Urinary bladder (tissue), 4 donors: ENCODE data around the gene ANTXR1. TPM values are rescaled to one million over a fixed set of nuclear protein-coding genes. Genes with fewer than 3 reads are reported as not detected.

Experiments used
- DNase-seq: peaks from one replicate; pipeline ENCODE4 v3.0.0-alpha.2; 2015; ENCODE audit errors: extremely low spot score
- H3K27ac ChIP-seq: one replicate; pipeline ENCODE4 v1.5.1; 2013; ENCODE audit warnings: low read depth, mild to moderate bottlenecking, moderate library complexity
- H3K36me3 ChIP-seq: one replicate; pipeline ENCODE4 v1.6.1; 2013; ENCODE audit warnings: mild to moderate bottlenecking, moderate library complexity; ENCODE audit not compliant: insufficient read depth
- H3K4me1 ChIP-seq: one replicate; pipeline ENCODE4 v1.6.1; 2013; ENCODE audit warnings: mild to moderate bottlenecking, moderate library complexity; ENCODE audit not compliant: insufficient read depth
- H3K4me3 ChIP-seq: one replicate; pipeline ENCODE4 v1.5.1; 2013; ENCODE audit warnings: low read depth, low read length
- WGBS: extraction: QIAGEN DNeasy Blood & Tissue Kit; methylation state at CpG from one replicate; pipeline ENCODE4 v1.1.7; 2013; 5-methylcytosine and 5-hydroxymethylcytosine counted together
- polyA plus RNA-seq: library from polyadenylated mRNA; stranded (reverse); fragments of 200-250 nt; gene quantifications from one replicate; pipeline ENCODE4 v1.2.3, GENCODE V29; 2013
- total RNA-seq: library from RNA; depleted of rRNA; stranded (reverse); fragments of >200 nt; gene quantifications from one replicate; pipeline ENCODE4 v1.2.3, GENCODE V29; 2014
- donor health status: healthy with polysubstance abuse.
- donor health status: healthy.

Gene ANTXR1
- total and polyA plus RNA-seq, 2 donors: 53.0 to 138 TPM

- WGBS: 67% methylated on average over 1 of the region's 1 CpG
- no peak for DNase-seq
- H3K4me3 ChIP-seq: no peak overlapping the region
- H3K36me3 ChIP-seq: no peaks in the 10 kb centered on the region
- H3K4me1 ChIP-seq: no peaks in the 10 kb centered on the region
- peak overlapping the region; percentile 18 for H3K27ac ChIP-seq
These were observed 20.6 kb downstream of the ANTXR1 start for GRCh38 chr2:69033461-69034095.

GRCh38 chr2:69034122-69034521 lies 21.1 kb downstream of the ANTXR1 start:
- H3K36me3 ChIP-seq: no peaks in the 10 kb centered on the region
- no peak for DNase-seq
- H3K4me3 ChIP-seq: no peak overlapping the region
- H3K27ac ChIP-seq: no peak overlapping the region
- H3K4me1 ChIP-seq: no peaks in the 10 kb centered on the region

GRCh38 chr2:69034845-69035244 lies 21.9 kb downstream of the ANTXR1 start:
- Histone ChIP-seq H3K4me3 (no peak overlapping the region), H3K4me1 (no peaks in the 10 kb centered on the region), H3K27ac (no peak overlapping the region), H3K36me3 (no peaks in the 10 kb centered on the region)
- DNase-seq: no peak
- WGBS: 96% methylated on average over 3 of the region's 3 CpGs

GRCh38 chr2:69036926-69037325 lies 23.9 kb downstream of the ANTXR1 start:
- no peak overlapping the region for H3K4me3 ChIP-seq
- DNase-seq: no peak
- no peaks in the 10 kb centered on the region for H3K4me1 ChIP-seq
- WGBS: 87% methylated on average over 4 of the region's 4 CpGs
- H3K27ac ChIP-seq: no peak overlapping the region
- no peaks in the 10 kb centered on the region for H3K36me3 ChIP-seq

GRCh38 chr2:69041214-69041613 lies 28.2 kb downstream of the ANTXR1 start:
- no peak overlapping the region for H3K4me3 ChIP-seq
- no peak for DNase-seq
- 79% methylated on average over 4 of the region's 4 CpGs for WGBS
- H3K4me1 ChIP-seq: no peaks in the 10 kb centered on the region
- H3K27ac ChIP-seq: no peak overlapping the region
- no peaks in the 10 kb centered on the region for H3K36me3 ChIP-seq

- Histone ChIP-seq H3K27ac (no peak overlapping the region), H3K4me3 (no peak overlapping the region), H3K4me1 (no peaks in the 10 kb centered on the region), H3K36me3 (no peaks in the 10 kb centered on the region)
- DNase-seq: no peak
- 81% methylated on average over 9 of the region's 9 CpGs for WGBS
These were observed 30.9 kb downstream of the ANTXR1 start for GRCh38 chr2:69043736-69044400.

GRCh38 chr2:69046221-69046662 lies 33.3 kb downstream of the ANTXR1 start:
- 38% methylated on average over 1 of the region's 1 CpG for WGBS
- no peak for DNase-seq
- Histone ChIP-seq H3K36me3 (no peaks in the 10 kb centered on the region), H3K27ac (no peak overlapping the region), H3K4me1 (no peaks in the 10 kb centered on the region), H3K4me3 (no peak overlapping the region)

- WGBS: 59% methylated on average over 1 of the region's 1 CpG
- Histone ChIP-seq H3K36me3 (no peaks in the 10 kb centered on the region), H3K4me3 (no peak overlapping the region), H3K27ac (no peak overlapping the region), H3K4me1 (no peaks in the 10 kb centered on the region)
- DNase-seq: no peak
These were observed 34.7 kb downstream of the ANTXR1 start for GRCh38 chr2:69047625-69048145.

GRCh38 chr2:69050802-69051201 lies 37.8 kb downstream of the ANTXR1 start:
- Histone ChIP-seq H3K4me1 (no peaks in the 10 kb centered on the region), H3K36me3 (no peaks in the 10 kb centered on the region), H3K27ac (no peak overlapping the region), H3K4me3 (no peak overlapping the region)
- WGBS: 77% methylated on average over 4 of the region's 4 CpGs
- no peak for DNase-seq

- H3K36me3 ChIP-seq: no peaks in the 10 kb centered on the region
- no peaks in the 10 kb centered on the region for H3K4me1 ChIP-seq
- H3K27ac ChIP-seq: no peak overlapping the region
These were observed 40.5 kb downstream of the ANTXR1 start for GRCh38 chr2:69053416-69053965.

GRCh38 chr2:69054431-69054830 lies 41.5 kb downstream of the ANTXR1 start:
- no peak overlapping the region for H3K4me3 ChIP-seq
- WGBS: 82% methylated on average over 2 of the region's 2 CpGs
- H3K27ac ChIP-seq: no peak overlapping the region
- H3K4me1 ChIP-seq: no peaks in the 10 kb centered on the region
- H3K36me3 ChIP-seq: no peaks in the 10 kb centered on the region
- DNase-seq: no peak

More at GRCh38 chr2:69053416-69053965, 40.5 kb downstream of the ANTXR1 start:
- no peak for DNase-seq
- WGBS: 82% methylated on average over 2 of the region's 2 CpGs
- H3K4me3 ChIP-seq: no peak overlapping the region

- no peaks in the 10 kb centered on the region for H3K36me3 ChIP-seq
- H3K4me3 ChIP-seq: no peak overlapping the region
- WGBS: 84% methylated on average over 2 of the region's 2 CpGs
- no peak for DNase-seq
- H3K27ac ChIP-seq: no peak overlapping the region
- no peaks in the 10 kb centered on the region for H3K4me1 ChIP-seq
These were observed 42.9 kb downstream of the ANTXR1 start for GRCh38 chr2:69055688-69056470.

GRCh38 chr2:69057660-69058059 lies 44.7 kb downstream of the ANTXR1 start:
- Histone ChIP-seq H3K36me3 (no peaks in the 10 kb centered on the region), H3K4me1 (no peaks in the 10 kb centered on the region), H3K4me3 (no peak overlapping the region), H3K27ac (no peak overlapping the region)
- DNase-seq: no peak
- WGBS: 52% methylated on average over 3 of the region's 3 CpGs
